ENCODE measurements around the gene FLII.

DNA sequence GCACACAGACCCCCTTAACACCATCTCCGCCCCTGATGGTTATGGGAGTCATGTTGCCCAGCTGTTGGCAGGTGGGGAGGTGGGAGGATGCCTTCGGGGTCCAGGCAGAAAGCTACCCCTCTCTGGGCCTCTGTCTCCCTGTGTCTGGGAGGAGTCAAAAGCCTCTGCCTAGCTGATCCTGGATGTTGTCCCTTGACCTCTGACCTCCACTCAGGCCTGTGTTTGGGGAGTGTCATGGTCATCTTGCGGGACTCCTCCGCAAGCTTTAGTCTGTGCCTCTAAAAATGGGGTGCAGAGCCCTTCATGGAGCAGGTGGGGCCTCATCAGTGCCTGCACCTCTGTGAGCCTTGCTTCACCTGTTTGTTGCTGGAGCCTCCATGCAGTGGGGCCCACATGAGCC, 29.3 kb downstream of the FLII start:
- TF ChIP-seq, protein P1, sequence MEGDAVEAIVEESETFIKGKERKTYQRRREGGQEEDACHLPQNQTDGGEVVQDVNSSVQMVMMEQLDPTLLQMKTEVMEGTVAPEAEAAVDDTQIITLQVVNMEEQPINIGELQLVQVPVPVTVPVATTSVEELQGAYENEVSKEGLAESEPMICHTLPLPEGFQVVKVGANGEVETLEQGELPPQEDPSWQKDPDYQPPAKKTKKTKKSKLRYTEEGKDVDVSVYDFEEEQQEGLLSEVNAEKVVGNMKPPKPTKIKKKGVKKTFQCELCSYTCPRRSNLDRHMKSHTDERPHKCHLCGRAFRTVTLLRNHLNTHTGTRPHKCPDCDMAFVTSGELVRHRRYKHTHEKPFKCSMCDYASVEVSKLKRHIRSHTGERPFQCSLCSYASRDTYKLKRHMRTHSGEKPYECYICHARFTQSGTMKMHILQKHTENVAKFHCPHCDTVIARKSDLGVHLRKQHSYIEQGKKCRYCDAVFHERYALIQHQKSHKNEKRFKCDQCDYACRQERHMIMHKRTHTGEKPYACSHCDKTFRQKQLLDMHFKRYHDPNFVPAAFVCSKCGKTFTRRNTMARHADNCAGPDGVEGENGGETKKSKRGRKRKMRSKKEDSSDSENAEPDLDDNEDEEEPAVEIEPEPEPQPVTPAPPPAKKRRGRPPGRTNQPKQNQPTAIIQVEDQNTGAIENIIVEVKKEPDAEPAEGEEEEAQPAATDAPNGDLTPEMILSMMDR (conservative IDR thresholded peaks at IDR 0.05; ENCODE audit: low read length), result no peak
- TF ChIP-seq EZH2phosphoT487 (IDR thresholded peaks at IDR 0.05; ENCODE audit: borderline replicate concordance, low read depth, low read length), result no peak
